GM18517 (cell line): ENCODE data around the gene AGPAT2.

Experiments used
- ATAC-seq: cut with Tn5 transposase; IDR thresholded peaks from one replicate; pipeline ENCODE4 v1.9.1; 2021; ENCODE audit warnings: mild to moderate bottlenecking, moderate library complexity; ENCODE audit not compliant: unreplicated experiment

AGPAT2 gene

DNA sequence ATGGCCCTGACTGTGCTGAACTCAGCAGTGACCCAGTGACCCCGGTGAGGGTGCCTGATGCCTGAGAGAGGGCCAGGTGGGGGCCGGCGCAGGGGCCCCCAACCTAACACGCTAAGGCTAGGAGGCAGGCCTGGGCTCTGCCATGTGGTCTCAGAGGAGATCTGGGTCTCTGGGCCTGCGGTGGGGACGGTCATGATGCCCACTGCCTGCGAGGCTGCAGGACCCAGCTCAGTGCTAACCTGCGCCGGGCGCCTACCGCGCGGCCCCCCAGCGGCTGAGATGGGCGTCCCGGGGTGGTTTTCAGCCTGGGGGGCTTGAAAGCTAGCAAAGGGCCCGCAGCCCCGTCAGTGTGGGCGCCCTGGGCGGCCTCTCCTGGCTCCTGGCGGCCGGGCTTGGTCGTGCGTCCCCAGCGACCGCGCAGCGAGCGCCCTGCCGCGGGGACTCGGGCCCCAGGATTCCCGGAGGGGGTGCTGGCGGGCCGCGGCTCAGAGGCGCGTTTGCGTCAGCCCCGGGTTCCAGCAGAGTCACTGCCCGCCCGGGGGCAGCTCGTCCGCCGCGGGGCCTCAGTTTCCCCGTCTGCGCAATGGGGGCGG is 22.1 kb downstream of the AGPAT2 start:
- ATAC-seq: no peak

DNA sequence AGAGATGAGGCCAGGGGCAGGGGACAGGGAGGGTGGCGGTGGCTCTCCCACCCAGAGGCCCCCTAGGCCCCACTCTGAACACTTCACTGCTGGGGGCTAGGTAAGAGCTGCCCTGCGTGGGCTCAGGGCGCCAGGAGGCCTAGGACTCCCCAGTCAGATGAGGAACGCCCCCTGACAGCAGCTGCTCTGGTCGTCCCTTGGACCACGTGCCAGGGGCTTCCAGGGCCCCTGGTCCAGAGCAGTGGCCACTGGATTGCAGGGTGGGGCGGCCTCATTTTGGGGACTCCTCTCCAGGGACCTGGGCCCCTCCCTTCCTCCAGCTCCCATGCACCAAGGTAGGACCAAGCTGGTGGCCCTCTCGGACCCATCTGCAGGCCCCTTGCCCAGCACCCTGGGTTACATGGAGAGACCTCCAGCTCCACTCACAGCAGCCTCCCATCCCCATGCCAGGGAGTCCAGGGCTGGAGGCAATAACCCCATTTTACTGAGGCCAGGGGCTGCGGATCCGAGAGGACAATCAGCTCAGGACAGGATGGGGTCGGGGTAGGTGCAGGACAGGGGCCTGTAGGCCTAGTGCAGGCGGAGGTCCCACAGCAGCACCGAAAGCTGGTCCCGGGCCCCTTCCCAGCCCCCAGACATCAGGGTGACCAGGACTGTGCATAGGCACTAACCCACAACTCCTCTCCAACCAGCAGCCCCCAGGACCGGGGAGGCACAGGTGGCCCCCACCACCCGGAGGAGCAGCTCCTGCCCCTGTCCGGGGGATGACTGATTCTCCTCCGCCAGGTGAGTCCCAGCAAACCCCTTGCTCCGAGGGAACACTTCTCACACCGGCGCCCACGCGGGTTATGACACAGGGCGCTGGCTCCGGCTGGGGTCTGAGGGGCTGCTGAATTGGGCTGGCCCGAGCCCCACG is 23.0 kb downstream of the AGPAT2 start:
- ATAC-seq: no peak

DNA sequence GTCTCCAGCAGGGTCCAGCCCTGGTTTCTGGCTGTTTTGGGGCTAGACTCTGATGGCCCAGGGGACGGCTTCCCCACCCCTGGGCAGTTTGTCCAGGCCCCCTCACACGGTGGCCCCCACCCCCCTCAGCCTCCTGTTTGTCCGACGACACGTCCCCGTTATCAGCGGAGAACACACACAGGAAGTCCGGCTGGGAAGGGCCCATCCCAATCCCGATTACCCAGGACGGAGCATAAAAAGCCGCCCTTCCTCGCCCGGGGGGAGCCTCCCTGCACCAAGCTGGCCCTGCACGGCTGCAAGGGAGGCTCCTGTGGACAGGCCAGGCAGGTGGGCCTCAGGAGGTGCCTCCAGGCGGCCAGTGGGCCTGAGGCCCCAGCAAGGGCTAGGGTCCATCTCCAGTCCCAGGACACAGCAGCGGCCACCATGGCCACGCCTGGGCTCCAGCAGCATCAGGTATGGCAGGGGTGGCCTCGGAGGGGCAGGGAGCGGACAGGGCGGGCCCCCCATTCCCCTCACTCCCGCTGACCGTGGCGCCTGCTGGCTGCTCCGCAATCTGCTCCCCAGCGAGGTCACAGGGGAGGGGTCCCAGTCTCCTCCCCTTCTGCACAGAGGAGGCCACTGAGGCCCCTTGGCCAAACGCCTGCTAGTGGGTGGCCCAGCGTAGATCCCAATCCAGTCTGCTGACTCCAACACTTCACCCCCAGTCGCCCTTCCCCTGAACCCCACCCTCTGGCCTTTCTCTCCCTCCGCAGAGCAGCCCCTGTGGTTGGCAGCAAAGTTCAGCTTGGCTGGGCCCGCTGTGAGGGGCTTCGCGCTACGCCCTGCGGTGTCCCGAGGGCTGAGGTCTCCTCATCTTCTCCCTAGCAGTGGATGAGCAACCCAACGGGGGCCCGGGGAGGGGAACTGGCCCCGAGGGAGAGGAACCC is 24.3 kb downstream of the AGPAT2 start, which contains the start of gene EGFL7:
EGFL7 (plus strand) TSS at position 261 of the 926 bp plus-strand sequence. CDS start 5,367 bp downstream, outside the sequence.
- no peak for ATAC-seq

DNA sequence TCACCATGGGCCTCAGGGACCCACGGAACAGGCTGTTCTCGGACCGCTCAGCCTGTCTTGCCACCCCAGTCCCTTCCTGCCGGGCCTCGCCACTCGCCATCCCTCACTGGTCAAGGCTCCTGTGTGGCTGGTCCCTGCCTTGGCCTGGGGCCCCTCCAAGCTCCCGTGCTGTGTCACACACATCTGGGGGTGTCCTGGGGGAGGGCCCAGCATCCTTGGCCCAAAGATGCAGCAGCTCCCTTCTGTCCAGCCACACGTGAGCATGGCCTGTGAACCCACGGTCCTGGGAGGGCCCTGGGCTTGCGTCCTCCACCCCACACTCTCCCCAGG is 25.0 kb downstream of the AGPAT2 start:
- ATAC-seq: no peak

DNA sequence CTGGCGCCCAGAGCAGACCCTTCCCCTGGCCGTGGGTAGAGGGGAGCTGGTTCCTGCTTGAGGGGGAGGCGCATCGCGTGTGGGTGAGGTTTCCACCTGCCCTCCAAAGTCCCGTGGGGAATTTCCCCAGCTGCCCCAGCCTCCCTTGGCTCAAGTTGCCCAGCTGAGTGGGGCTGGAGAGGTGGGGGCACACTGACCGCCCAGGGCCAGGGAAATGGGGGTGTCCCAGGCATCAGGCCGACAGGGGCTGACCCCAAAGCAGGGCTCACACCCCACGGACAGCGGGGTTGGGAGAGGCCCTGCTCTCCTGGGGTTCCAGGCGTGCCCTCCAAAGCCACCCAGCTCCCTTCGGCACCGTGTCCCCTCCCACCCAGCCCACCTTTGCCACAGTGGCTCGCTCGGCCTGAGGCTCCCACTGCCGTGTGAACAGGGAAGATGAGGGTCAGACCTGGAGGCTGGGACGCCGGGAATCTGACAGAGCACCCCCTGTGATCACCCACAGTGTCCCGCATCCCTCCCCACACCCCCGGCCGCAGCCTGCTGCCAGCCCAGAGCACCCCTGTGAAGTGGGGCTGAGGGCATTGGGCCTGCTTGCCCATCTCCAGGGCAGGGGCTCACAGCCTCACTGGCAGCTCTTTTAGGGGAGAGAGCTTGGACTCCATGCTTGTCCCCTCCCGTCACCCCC is 25.5 kb downstream of the AGPAT2 start:
- no peak for ATAC-seq

DNA sequence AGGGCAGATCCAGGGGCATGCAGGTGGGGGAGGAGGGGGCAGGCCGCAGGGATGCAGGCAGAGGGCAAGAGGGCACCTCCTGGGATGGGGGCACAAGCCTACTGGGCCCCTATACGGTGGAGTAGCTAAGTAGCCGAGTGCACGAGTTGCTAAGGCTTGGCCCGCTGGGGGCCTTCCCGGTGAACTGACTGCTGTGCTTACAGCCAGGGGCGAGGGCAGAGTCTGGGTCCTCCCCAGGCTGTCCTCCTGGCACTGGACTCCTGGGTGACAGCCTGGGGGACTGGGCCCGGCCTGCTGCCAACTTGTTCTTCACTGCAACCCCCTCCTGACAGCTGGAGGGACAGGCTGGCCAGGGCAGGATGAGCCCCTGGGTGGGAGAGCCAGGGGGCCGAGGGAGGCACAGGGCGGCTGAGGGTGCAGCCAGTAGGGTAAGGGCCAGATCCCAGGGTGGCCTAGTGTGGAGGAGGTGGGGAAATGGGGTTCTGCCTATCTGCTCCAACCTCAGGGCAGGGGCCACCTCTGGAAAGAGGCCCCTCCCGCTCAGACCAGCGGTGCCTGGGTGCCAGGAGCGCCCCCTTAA is 26.2 kb downstream of the AGPAT2 start:
- no peak for ATAC-seq

DNA sequence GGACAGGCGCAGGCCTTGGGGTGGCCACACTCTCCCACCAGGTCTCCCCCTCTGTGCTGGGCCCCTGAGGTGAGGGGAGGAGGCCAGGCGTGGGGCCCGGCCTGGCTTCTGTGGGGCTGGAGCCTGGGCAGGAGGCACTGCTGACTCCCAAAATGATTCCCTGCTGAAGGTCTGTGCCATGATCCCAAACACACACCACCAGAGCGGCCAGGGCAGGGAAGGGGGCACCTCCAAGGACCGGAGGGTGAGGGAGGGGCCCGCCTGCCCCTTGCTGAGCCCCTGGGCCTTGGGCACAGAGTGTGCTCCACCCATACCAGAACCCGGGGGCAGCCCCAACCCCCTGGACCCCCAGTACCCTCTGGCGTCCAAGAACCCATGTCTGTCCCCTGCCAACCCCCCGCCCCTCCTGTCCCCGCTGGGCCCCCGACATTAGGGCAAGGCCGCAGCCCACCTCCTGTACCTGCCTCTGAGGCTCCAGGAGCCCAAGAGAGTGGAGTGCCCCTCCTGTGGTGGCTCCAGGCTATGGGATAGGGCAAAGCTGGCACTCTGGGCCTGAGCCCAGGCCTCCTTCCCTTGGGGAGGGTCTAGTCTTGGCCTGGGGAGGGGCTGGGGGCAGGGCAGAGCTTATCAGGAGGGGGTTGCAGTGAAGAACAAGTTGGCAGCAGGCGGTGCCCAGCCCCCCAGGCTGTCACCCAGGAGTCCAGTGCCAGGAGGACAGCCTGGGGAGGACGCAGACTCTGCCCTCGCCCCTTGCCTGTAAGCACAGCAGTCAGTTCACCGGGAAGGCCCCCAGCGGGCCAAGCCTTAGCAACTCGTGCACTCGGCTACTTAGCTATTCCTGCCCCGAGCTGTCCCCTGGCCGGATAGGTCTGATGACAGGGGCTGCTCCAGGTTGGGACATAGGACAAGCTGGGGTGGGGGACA is 27.1 kb downstream of the AGPAT2 start:
- ATAC-seq: no peak

DNA sequence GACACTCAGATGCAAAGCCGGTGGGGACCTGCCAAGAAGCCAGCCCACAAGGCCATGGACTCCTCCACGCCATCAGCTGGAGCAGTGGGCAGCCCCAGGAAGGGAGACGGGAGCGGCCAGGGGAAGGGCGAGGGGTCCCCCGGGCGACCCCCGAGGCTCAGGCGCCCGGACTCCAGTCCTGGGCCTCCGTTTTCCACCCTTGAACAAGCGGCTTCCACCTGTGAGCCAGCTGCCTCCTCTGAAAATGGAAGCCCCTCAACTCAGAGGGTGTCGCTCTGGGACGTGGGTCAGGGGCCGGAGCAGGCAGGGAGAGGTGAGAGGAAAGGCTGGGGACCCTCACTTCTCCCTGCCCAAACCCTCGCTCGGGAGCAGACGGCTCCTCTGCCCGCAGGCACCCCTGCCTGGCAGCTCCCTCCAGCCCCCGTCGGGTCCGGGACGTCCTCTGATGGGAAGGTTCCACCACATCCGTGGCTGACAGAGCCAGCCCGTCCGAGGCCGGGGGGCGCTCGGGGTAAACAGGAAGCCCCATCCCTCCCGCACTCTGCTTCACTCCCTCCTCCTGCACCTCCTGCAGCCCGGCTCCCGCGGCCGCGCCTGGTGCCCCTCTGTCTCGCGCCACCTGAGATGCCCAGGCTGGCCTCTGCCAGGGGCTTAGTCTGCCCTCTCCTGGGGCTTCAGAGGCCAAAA is 28.3 kb downstream of the AGPAT2 start:
- ATAC-seq: no peak

DNA sequence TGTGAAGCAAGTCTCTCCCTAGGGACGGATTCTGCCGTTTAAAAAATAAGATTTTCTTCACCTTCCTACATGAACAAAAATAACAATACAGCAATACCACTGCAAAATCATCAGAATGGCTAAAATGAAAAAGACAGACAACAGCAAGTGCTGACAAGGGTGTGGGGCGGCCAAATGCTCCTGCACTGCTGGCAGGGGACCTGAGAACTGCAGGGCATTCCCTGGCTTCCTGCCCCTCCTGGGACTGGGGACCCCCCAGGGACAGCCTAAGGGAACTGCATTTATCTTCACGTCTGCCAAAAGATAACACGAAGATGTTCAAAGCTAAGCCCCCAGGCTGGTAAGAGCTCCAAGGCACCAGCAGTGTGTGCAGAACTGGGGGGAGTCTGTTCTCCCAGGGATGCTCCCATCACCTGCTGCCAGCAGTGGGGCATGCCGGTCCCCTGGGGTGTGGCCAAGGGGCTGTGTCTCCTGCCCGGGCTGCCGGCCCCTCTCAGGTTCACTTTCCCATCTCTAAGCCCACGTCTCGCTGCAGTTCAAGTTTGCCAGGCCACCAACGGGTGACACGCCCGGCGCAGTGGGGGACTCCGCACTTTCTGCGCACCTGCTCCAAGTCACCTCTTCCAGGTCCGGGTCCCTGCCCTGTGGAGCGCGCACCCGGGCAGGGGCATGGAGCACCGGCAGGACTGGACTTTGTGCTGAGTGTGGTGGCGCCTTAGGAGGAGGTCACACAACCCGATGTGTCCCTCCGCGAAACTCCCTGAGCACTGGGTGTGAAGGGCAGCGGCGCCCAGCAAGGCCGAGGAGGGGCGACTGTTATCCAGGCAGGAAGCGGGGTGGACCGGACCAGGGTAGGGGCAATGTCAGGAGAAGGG is 29.0 kb downstream of the AGPAT2 start:
- no peak for ATAC-seq

DNA sequence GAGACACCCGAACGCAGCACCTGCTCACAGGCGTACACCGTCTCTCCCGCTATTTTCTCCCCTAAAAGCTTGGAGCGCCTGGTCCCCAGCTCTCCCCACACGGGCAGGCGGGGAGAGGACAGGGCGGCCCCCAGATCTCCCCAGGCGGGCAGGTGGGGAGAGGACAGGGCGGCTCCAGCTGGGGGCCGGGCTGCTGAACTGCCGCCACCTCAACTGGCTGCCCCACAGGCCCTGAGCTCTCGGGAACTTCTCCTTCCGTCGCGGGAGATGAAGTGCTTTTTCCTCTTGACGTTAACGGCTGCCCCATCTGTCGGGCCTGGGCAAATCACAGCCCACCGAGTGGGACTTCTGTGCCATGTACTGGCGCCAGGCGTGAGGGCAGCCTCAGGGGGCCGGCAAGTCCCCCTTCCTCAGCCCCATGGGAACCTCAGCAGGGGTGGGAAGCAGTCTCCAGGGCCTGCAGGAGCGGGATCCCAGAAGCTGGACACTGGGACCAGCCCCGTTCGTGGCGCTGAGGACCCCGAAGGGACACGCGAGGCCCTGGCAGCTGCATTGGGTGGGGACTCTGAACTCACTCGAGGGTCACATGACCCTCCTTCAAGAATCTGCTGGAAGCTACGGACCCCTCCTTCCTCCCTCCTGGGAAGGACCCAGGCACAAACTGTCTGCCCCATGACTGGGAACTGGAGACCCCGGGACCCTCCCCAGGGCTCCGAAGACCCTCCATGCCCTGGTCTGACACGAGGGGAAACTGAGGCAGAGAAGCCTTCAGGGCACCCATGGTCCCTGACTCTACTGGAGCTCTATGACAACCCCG is 30.3 kb downstream of the AGPAT2 start:
- no peak for ATAC-seq

DNA sequence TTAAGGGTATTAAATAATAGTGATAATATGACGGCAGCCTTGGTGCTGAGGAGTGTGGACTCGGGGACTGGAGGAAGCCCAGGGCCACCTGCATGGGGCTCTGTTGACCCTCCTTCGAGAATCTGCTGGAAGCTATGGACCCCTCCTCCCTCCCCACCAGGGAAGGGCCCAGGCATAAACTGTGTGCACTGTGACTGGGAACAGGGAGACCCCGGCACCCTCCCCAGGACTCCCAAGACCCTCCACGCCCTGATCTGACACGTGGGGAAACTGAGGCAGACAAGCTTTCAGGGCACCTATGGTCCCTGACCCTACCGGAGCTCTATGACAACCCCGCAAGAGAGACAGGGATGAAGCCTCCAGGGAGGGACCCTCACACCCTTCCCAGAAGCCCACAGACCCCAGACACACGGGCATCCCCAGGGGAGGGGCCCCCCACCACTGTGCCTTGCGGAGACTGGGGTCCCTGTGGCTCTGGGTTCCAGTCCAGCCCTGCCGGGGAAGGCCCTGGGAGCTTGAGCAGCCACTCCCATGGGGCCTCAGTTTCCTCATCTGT is 31.0 kb downstream of the AGPAT2 start:
- no peak for ATAC-seq

DNA sequence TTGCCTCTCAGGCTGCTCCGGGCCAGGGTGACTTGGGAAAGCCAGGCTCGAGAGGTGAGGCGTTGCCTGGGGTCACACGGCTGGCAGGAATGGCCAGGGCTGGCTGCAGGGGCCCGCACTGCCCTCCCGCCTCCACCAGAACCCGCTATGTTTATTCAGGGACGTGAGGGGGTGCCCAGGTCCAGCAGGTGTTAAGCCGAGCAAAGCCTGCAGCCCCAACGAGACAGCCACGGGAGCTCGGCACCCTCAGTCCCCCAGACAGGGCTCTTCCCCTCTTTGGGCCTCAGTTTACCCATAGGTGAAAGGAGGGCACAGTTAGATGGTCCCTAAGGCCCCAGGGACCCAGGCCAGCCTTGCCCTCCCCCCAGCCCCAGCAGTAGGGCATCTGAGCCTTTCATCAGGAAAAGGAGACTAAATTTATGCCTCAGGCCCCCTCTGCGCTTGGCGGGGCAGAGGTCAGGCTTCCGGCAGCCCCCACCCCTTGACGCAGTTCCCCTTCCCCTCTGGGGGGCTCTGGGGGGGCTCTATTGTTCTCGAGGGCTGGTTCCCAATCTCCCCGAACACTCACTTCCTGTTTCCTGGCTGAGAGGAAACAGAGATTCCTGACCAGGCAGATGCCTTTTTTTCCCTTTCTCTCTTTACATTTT is 31.6 kb downstream of the AGPAT2 start:
- ATAC-seq: no peak

DNA sequence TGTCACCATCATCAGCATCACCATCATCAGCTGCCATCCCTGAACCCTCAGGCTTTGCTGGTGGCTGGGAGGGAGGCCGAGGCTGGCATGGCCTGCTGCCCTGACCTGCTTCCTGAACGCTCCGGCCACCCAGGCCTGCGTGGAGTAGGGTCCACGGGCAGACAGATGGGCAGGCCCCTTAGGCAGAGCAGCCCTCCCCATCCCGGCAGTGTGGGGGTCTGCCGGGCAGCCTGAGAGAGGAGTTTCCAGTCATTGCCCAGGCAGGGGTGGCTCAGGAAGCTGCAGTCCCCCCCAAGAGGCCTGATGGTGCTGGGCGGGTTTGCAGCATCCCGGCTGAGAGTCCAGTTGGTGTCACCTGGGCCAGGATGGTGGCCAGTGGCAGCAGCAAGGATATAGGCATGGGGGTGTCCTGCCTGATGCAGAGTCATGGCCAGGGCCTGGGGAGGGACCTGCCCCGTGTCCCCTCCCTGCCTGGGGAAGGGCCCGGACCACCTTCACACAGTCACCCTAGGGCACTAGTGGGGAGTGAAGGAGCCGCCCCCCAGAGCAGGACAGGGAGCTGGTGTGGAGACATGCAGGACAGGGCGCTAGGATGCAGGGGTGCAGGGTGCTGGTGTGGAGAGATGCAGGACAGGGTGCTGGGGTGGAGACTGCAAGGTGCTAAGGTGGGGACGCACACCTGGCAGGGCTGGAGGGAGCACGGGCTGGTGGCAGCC is 32.3 kb downstream of the AGPAT2 start:
- no peak for ATAC-seq

DNA sequence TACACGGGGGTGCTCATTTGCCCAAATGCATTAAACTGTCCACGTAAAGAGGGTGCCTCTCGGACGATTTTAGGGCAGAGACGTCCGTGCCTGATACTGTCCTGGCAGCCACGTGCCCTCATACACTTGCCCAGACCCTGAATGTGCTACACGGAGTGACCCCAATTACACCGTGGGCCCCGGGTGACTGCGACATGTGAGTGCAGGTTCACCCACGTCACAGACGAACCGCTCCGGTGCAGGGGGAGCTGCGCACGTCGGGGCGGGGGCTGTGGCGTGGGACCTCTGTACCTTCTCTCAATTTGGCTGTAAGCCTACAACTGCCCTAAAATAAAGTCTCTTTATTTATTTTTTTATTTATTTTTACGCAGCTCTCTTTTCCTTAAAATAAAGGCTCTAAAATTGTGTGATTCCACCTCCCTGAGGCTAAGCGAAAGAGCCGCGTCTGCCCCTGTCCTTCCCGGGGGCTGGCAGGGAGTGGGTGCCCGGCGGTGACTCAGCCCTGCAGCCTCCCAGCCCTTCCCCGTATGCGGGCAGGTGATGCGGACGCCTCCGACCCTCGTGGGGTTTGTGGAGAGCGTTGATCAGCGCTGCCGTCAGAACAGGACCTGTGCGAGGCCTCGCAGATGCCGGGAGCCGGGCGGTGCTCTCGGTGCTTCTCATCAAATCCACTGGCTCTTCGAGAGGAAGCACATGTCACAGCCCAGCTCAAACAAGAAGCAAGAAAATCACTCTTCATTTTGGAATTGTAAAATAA is 33.8 kb downstream of the AGPAT2 start:
- no peak for ATAC-seq

DNA sequence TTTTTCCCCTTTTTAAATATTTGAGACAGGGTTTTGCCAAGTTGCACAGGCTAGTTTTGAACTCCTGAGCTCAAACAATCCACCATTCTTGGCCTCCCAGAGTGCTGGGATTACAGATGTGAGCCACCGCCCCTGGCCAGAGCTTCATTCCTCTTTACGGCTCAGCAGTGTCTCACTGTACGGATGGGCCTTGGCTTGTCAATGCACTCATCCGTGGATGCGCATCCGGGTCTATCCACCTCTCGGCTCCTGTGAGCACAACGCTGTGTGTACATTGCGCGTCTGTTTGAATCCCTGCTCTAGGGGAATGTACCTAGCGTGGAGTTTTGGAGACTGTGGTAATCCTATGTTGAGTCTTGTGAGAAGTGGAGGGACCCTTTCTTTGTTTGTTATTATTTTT is 35.4 kb downstream of the AGPAT2 start:
- no peak for ATAC-seq
